Body of pancreas (tissue), 4 donors: Measurements from ENCODE around the gene MTM1.

Experiments used
- CTCF ChIP-seq, 7 experiments: fragments of 450-650 bp in 4 of 7; fragments of 200-600 bp in 3 of 7; sonication (generic) in 3 of 7; IDR thresholded peaks; one replicate each; pipeline ENCODE4 v1.5.1; 2016 to 2019; ENCODE audit warnings: antibody characterized with exemption in 7 of 7
- POLR2A ChIP-seq, 3 donors: fragments of 450-650 bp; IDR thresholded peaks; one replicate each; pipeline ENCODE4 v1.6.1; 2016; ENCODE audit warnings: antibody characterized with exemption in 3 of 3, mild to moderate bottlenecking in 2 of 3

- TF ChIP-seq CTCF (IDR thresholded peaks at IDR 0.05) (no peak), POLR2A (IDR thresholded peaks at IDR 0.05) (no peak)
Observed at GRCh38 chrX:150700107-150700506, 131.7 kb downstream of the MTM1 start.
